ENCODE measurements around the gene CEP295NL. TPM values are rescaled to one million over a fixed set of nuclear protein-coding genes. Genes with fewer than 3 reads are reported as not detected.

Gene CEP295NL
- total RNA-seq, 1 experiment from 2014 or later, result 1.9 TPM

DNA sequence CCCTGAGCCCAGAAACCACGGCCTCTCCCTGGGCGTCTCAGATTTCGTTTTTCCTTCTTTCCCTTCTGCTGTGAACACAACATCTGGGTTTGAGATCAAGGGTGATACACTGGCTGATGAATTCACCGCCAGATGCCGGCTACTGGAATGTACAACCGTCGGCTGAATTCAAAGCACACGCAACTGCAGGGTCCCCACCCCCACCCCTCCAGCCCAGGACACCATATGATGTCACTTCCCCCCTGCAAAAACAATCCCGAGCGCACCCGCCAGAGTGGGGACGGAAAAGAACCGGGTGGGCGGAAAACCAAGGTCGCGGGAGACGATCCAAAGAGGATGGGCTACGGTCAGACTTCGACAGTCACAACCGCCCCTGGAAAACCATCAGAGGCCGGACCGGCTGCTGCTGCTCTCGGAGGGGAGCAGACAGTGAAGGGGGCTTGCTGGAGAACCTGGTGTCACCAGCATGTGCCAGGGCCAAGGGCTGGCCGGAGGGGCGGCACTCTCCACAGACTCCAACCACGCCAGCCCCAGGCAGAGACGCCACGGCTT lies 23.3 kb downstream of the CEP295NL start:
- H3K4me1 ChIP-seq (ENCODE audit: control insufficient read depth in 1 of 2, insufficient read depth in 2 of 2, low read length in 2 of 2), result peaks cover 40 to 81% of the 10 kb centered on the region in 2 experiments
- no peaks in the 10 kb centered on the region for H3K9me3 ChIP-seq (ENCODE audit: control insufficient read depth in 1 of 2, insufficient read depth in 1 of 2, low read depth in 1 of 2, low read length in 2 of 2)
- ChIA-PET CTCF (interaction anchor here (1.0 to 6.0 kb wide), 2 partner anchors 14 kb away, joined by 3 to 55 read pairs; no protein-coding TSS in a partner anchor), RAD21 (ENCODE audit: low non-redundant PET in 1 of 2, low total read pairs in 2 of 2, uncharacterized antibody in 2 of 2, unreplicated experiment in 2 of 2) (no interaction called here), POLR2A (no interaction called here)
- ATAC-seq, result no peak
- H4K20me1 ChIP-seq (ENCODE audit: insufficient read depth), result no peaks in the 10 kb centered on the region
- H3K9ac ChIP-seq (ENCODE audit: low read length), result peak overlapping the region; percentile 10; the same call in 1 of the 2 replicates
- 0 out of 2 replicates have a peak overlapping the region, but pooled peaks have one; percentile 22 for H3K4me2 ChIP-seq (ENCODE audit: low read length)
- no peak for TF ChIP-seq CEBPB (IDR thresholded peaks at IDR 0.05; ENCODE audit: low read depth)
- H3K4me3 ChIP-seq (replicated peaks in 1 of 2; ENCODE audit: low read depth in 1 of 2, low read length in 2 of 2), result no peak overlapping the region
- peaks cover 19% of the 10 kb centered on the region; the same call in 1 of the 2 replicates for H3K79me2 ChIP-seq (ENCODE audit: insufficient read depth, low read length)
- H3K9me2 ChIP-seq (ENCODE audit: insufficient read depth), result no peaks in the 10 kb centered on the region
- intact Hi-C loops (cut with micrococcal nuclease), result no loop called here
- no TSS peak for BruUV-seq (replicated peaks)
- no peak overlapping the region; the same call in 1 of the 2 replicates for H3K27ac ChIP-seq (ENCODE audit: low read depth, low read length)
- no peaks in the 10 kb centered on the region for H3K27me3 ChIP-seq (ENCODE audit: insufficient read depth, low read length)
- no peak overlapping the region for H2AFZ ChIP-seq (ENCODE audit: low read depth, low read length, poor library complexity, severe bottlenecking)
- DNase-seq (ENCODE audit: low read depth, low spot score), result no peak
- no peaks in the 10 kb centered on the region for H3K36me3 ChIP-seq (ENCODE audit: control insufficient read depth in 1 of 2, insufficient read depth in 2 of 2, low read length in 2 of 2)

DNA sequence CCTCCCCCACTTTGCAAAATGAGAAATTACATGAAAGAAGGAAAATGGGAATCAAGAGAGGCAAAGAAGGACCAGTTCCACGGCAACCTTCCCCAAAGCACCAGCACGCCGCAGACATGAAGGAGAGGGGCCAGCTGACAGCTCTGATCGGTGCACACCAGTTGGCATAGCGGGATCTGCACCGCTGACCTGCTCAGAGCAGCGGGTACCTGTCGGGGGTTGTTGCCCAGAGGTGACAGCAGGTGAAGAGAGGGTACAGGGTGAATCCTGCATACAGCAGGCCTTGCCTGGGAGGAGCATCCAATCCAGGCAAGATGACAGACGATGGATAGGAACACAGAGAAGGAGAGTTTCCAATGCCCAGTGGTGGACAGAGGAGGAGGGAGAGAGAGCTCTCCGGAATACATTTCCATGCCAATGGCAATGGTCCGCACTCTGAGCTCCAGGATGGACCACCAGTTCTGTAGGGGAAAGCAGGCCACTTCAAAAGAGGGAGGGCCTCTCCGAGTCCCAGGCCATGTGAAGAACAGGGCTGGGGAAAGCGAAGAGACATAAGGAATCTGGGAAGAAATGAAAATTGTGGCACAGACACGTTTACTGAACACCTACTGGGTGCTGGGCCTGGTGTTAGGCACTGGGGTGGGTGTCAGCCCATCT lies 24.0 kb downstream of the CEP295NL start:
- CTCF ChIA-PET, result interaction anchor here (6.0 kb wide), 1 partner anchor 13 kb away, joined by 55 read pairs; no protein-coding TSS in a partner anchor
- no peak overlapping the region for H2AFZ ChIP-seq (ENCODE audit: low read depth, low read length, poor library complexity, severe bottlenecking)
- H3K4me3 ChIP-seq (replicated peaks in 1 of 2; ENCODE audit: low read depth in 1 of 2, low read length in 2 of 2), result no peak overlapping the region
- no peak for DNase-seq (ENCODE audit: low read depth, low spot score)
- H4K20me1 ChIP-seq (ENCODE audit: insufficient read depth), result no peaks in the 10 kb centered on the region
- ATAC-seq, result no peak
- POLR2A ChIA-PET, result no interaction called here
- intact Hi-C loops (cut with micrococcal nuclease), result no loop called here
- 0 out of 2 replicates have a peak overlapping the region, but pooled peaks have one; percentile 10 for H3K9ac ChIP-seq (ENCODE audit: low read length)
- RAD21 ChIA-PET (ENCODE audit: low non-redundant PET in 1 of 2, low total read pairs in 2 of 2, uncharacterized antibody in 2 of 2, unreplicated experiment in 2 of 2), result no interaction called here
- H3K79me2 ChIP-seq (ENCODE audit: insufficient read depth, low read length), result peaks cover 15% of the 10 kb centered on the region; the same call in 1 of the 2 replicates
- H3K27ac ChIP-seq (ENCODE audit: low read depth, low read length), result no peak overlapping the region; the same call in 1 of the 2 replicates
- no peaks in the 10 kb centered on the region for H3K9me2 ChIP-seq (ENCODE audit: insufficient read depth)
- no TSS peak for BruUV-seq (replicated peaks)
- no peak overlapping the region for H3K4me2 ChIP-seq (ENCODE audit: low read length)
- no peaks in the 10 kb centered on the region for H3K36me3 ChIP-seq (ENCODE audit: control insufficient read depth in 1 of 2, insufficient read depth in 2 of 2, low read length in 2 of 2)
- peaks cover 33 to 78% of the 10 kb centered on the region in 2 experiments for H3K4me1 ChIP-seq (ENCODE audit: control insufficient read depth in 1 of 2, insufficient read depth in 2 of 2, low read length in 2 of 2)
- H3K27me3 ChIP-seq (ENCODE audit: insufficient read depth, low read length), result no peaks in the 10 kb centered on the region
- no peaks in the 10 kb centered on the region for H3K9me3 ChIP-seq (ENCODE audit: control insufficient read depth in 1 of 2, insufficient read depth in 1 of 2, low read depth in 1 of 2, low read length in 2 of 2)
- TF ChIP-seq RAD21 (IDR thresholded peaks at IDR 0.05; ENCODE audit: low read depth) (no peak), CEBPB (IDR thresholded peaks at IDR 0.05; ENCODE audit: low read depth) (no peak), ZNF274 (IDR thresholded peaks at IDR 0.05; ENCODE audit: low read depth, low read length) (no peak), FOSL1 (IDR thresholded peaks at IDR 0.05; ENCODE audit: low read depth) (no peak), JUND (IDR thresholded peaks at IDR 0.05) (no peak), ELF1 (IDR thresholded peaks at IDR 0.05; ENCODE audit: borderline replicate concordance, low read depth) (no peak), YY1 (IDR thresholded peaks at IDR 0.05; ENCODE audit: extremely low read depth, insufficient replicate concordance, low read depth, low read length) (no peak), SRF (IDR thresholded peaks at IDR 0.05; ENCODE audit: low read depth) (no peak), POLR2A (IDR thresholded peaks at IDR 0.05; ENCODE audit: borderline replicate concordance, extremely low read depth, insufficient read depth, insufficient read length) (no peak), ZFX (IDR thresholded peaks at IDR 0.05) (no peak)
- TF ChIP-seq, protein P1, sequence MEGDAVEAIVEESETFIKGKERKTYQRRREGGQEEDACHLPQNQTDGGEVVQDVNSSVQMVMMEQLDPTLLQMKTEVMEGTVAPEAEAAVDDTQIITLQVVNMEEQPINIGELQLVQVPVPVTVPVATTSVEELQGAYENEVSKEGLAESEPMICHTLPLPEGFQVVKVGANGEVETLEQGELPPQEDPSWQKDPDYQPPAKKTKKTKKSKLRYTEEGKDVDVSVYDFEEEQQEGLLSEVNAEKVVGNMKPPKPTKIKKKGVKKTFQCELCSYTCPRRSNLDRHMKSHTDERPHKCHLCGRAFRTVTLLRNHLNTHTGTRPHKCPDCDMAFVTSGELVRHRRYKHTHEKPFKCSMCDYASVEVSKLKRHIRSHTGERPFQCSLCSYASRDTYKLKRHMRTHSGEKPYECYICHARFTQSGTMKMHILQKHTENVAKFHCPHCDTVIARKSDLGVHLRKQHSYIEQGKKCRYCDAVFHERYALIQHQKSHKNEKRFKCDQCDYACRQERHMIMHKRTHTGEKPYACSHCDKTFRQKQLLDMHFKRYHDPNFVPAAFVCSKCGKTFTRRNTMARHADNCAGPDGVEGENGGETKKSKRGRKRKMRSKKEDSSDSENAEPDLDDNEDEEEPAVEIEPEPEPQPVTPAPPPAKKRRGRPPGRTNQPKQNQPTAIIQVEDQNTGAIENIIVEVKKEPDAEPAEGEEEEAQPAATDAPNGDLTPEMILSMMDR (IDR thresholded peaks at IDR 0.05 in 2 of 3, conservative IDR thresholded peaks at IDR 0.05 in 1 of 3; ENCODE audit: borderline replicate concordance in 1 of 3, insufficient read depth in 1 of 3, low read depth in 2 of 3, low read length in 2 of 3), result no peak
- TF ChIP-seq, protein P2, sequence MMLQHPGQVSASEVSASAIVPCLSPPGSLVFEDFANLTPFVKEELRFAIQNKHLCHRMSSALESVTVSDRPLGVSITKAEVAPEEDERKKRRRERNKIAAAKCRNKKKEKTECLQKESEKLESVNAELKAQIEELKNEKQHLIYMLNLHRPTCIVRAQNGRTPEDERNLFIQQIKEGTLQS (IDR thresholded peaks at IDR 0.05), result no peak
- TF ChIP-seq, protein P3, sequence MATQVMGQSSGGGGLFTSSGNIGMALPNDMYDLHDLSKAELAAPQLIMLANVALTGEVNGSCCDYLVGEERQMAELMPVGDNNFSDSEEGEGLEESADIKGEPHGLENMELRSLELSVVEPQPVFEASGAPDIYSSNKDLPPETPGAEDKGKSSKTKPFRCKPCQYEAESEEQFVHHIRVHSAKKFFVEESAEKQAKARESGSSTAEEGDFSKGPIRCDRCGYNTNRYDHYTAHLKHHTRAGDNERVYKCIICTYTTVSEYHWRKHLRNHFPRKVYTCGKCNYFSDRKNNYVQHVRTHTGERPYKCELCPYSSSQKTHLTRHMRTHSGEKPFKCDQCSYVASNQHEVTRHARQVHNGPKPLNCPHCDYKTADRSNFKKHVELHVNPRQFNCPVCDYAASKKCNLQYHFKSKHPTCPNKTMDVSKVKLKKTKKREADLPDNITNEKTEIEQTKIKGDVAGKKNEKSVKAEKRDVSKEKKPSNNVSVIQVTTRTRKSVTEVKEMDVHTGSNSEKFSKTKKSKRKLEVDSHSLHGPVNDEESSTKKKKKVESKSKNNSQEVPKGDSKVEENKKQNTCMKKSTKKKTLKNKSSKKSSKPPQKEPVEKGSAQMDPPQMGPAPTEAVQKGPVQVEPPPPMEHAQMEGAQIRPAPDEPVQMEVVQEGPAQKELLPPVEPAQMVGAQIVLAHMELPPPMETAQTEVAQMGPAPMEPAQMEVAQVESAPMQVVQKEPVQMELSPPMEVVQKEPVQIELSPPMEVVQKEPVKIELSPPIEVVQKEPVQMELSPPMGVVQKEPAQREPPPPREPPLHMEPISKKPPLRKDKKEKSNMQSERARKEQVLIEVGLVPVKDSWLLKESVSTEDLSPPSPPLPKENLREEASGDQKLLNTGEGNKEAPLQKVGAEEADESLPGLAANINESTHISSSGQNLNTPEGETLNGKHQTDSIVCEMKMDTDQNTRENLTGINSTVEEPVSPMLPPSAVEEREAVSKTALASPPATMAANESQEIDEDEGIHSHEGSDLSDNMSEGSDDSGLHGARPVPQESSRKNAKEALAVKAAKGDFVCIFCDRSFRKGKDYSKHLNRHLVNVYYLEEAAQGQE (IDR thresholded peaks at IDR 0.05; ENCODE audit: low read depth), result no peak
- TF ChIP-seq, protein P4, sequence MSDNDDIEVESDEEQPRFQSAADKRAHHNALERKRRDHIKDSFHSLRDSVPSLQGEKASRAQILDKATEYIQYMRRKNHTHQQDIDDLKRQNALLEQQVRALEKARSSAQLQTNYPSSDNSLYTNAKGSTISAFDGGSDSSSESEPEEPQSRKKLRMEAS (IDR thresholded peaks at IDR 0.05), result no peak

All from HCT116 (cell line).